AG04449 (cell line): ENCODE results near the gene RAMP1.

Experiments used
- CTCF ChIA-PET: fragments of 350-600 bp; formaldehyde crosslinking; extraction: SDS; loops from one replicate; lab custom pipeline; 2021; ENCODE audit warnings: antibody characterized with exemption; lab: Yijun Ruan, JAX
- POLR2A ChIA-PET: fragments of 400-600, 350-600 bp; formaldehyde crosslinking; extraction: SDS; loops from one replicate; lab custom pipeline; 2020; ENCODE audit warnings: antibody characterized with exemption, inconsistent platforms; lab: Yijun Ruan, JAX
- DNase-seq: peaks from one replicate; pipeline ENCODE4 v3.0.0-alpha.2; 2010; ENCODE audit warnings: low read depth, low spot score
- H3K4me3 ChIP-seq: 2 replicates; pipeline ENCODE4 v1.5.1; 2011; ENCODE audit warnings: low read depth, mild to moderate bottlenecking, control low read depth, low read length
- CTCF ChIP-seq: IDR thresholded peaks from one replicate; pipeline ENCODE4 v1.5.1; 2011; ENCODE audit warnings: mild to moderate bottlenecking, moderate library complexity, low read length, control low read depth, inconsistent platforms; ENCODE audit not compliant: insufficient read depth; ENCODE audit errors: missing control alignments

The RAMP1 gene

GRCh38 chr2:237859533-237860272 lies at the start of gene RAMP1:
RAMP1 (plus strand) TSS chr2:237859623; CDS start chr2:237859676, 53 bp downstream.
- TF ChIP-seq CTCF = no peak
- DNase-seq = no peak
- peak within 1 kb of the TSS; percentile 50 for H3K4me3 ChIP-seq
- CTCF ChIA-PET = interaction anchor here (6.9 kb wide), 1 partner anchor 403 kb away, joined by 166 read pairs; no protein-coding TSS in a partner anchor
- POLR2A ChIA-PET = interaction anchor here (0.6 kb wide), 1 partner anchor 188 kb away, joined by 3 read pairs; no protein-coding TSS in a partner anchor

- ChIA-PET CTCF (no interaction called here), POLR2A (no interaction called here)
Observed at GRCh38 chr2:237815637-237816036, 43.8 kb upstream of the RAMP1 start.

GRCh38 chr2:237816531-237816930 lies 42.9 kb upstream of the RAMP1 start:
- DNase-seq = no peak
- TF ChIP-seq CTCF = no peak
- no peak overlapping the region for H3K4me3 ChIP-seq
- ChIA-PET CTCF (no interaction called here), POLR2A (no interaction called here)

More at GRCh38 chr2:237815637-237816036, 43.8 kb upstream of the RAMP1 start:
- TF ChIP-seq CTCF = no peak
- no peak for DNase-seq
- no peak overlapping the region for H3K4me3 ChIP-seq

GRCh38 chr2:237818066-237818473 lies 41.4 kb upstream of the RAMP1 start:
- ChIA-PET POLR2A (no interaction called here), CTCF (no interaction called here)
- peak; percentile 28 for DNase-seq
- TF ChIP-seq CTCF = no peak
- H3K4me3 ChIP-seq = no peak overlapping the region

DNA sequence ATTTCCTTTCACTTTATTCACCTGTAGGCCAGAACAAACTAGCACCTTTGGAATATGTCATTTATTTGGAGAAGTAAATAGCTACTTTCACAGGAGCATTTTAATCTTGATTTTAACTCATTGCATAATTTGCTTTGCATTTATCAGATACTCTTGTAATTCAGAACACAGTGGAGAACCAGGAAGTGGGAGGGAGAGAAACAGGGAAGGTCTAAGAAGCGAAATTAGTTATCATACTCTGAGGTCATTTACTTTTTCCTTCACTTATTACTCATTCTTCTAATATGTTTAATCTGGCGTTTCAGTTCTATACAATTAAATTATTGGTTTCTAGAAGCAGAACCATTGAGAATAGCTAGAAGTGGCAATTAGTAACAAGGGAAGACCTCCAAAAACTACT lies 40.2 kb upstream of the RAMP1 start:
- no peak overlapping the region for H3K4me3 ChIP-seq
- POLR2A ChIA-PET = no interaction called here
- CTCF ChIA-PET = interaction anchor here (0.8 to 1.4 kb wide), 2 partner anchors 40 to 44 kb away, joined by 3 to 6 read pairs; no protein-coding TSS in a partner anchor
- no peak for DNase-seq
- TF ChIP-seq CTCF = no peak

GRCh38 chr2:237820421-237820820 lies 39.0 kb upstream of the RAMP1 start:
- ChIA-PET CTCF (interaction anchor here (1.7 kb wide), 1 partner anchor 443 kb away, joined by 5 read pairs; no protein-coding TSS in a partner anchor), POLR2A (no interaction called here)
- no peak for DNase-seq
- TF ChIP-seq CTCF = no peak
- no peak overlapping the region for H3K4me3 ChIP-seq
